DOHH2 (cell line): ENCODE results near the gene CDCA3.
A peak's percentile ranks its signal among the peaks of the same experiment; 100 is the strongest.

ENCODE experiments used
- H3F3A ChIP-seq: fragments of 200-600 bp; sonication (generic), shearing (Covaris generic); 2 replicates; pipeline ENCODE4 v1.6.0; 2016; ENCODE audit warnings: antibody characterized with exemption, mild to moderate bottlenecking; ENCODE audit not compliant: control insufficient read depth, insufficient read depth
- H3K27ac ChIP-seq: fragments of 200-600 bp; sonication (generic); 2 replicates; pipeline ENCODE4 v1.5.1; 2014; ENCODE audit warnings: low read depth, mild to moderate bottlenecking, low read length, moderate library complexity
- H3K27me3 ChIP-seq: fragments of 200-600 bp; sonication (generic); 2 replicates; pipeline ENCODE4 v1.6.1; 2014; ENCODE audit warnings: mild to moderate bottlenecking, low read length, mixed read lengths; ENCODE audit not compliant: control insufficient read depth
- H3K36me3 ChIP-seq: fragments of 200-600 bp; sonication (generic); 2 replicates; pipeline ENCODE4 v1.6.1; 2014; ENCODE audit warnings: mild to moderate bottlenecking, low read length, moderate library complexity, mixed read lengths; ENCODE audit not compliant: control insufficient read depth
- H3K4me1 ChIP-seq: fragments of 200-600 bp; sonication (generic); 2 replicates; pipeline ENCODE4 v1.6.1; 2014; ENCODE audit warnings: mild to moderate bottlenecking, low read length, mixed read lengths; ENCODE audit not compliant: control insufficient read depth
- H3K4me2 ChIP-seq: fragments of 200-600 bp; sonication (generic); 2 replicates; pipeline ENCODE4 v1.6.0; 2014; ENCODE audit warnings: mild to moderate bottlenecking, low read length, moderate library complexity
- H3K4me3 ChIP-seq: fragments of 200-600 bp; sonication (generic); 2 replicates; pipeline ENCODE4 v1.5.1; 2014; ENCODE audit warnings: mild to moderate bottlenecking, low read length, mixed read lengths
- H3K79me2 ChIP-seq: fragments of 200-600 bp; sonication (generic); 2 replicates; pipeline ENCODE4 v1.6.1; 2014; ENCODE audit warnings: mild to moderate bottlenecking, low read length, mixed read lengths; ENCODE audit not compliant: control insufficient read depth
- H3K9me2 ChIP-seq: fragments of 200-600 bp; sonication (generic); replicated peaks from 2 replicates; pipeline ENCODE4 v1.6.1; 2014; ENCODE audit warnings: mild to moderate bottlenecking, low read length, mixed read lengths; ENCODE audit not compliant: control insufficient read depth
- H3K9me3 ChIP-seq: fragments of 200-600 bp; sonication (generic); 2 replicates; pipeline ENCODE4 v1.6.1; 2014; ENCODE audit warnings: antibody characterized with exemption, low read length, mixed read lengths; ENCODE audit not compliant: control insufficient read depth, insufficient read depth
- H4K20me1 ChIP-seq: fragments of 200-600 bp; sonication (generic); 2 replicates; pipeline ENCODE4 v1.6.0; 2014; ENCODE audit warnings: low read depth, mild to moderate bottlenecking, antibody characterized with exemption, low read length, moderate library complexity; ENCODE audit not compliant: control insufficient read depth, insufficient read depth
- EZH2phosphoT487 ChIP-seq: fragments of 200-600 bp; sonication (generic); IDR thresholded peaks from 2 replicates; pipeline ENCODE4 v1.6.1; 2017; ENCODE audit warnings: borderline replicate concordance, mild to moderate bottlenecking, antibody characterized with exemption, low read length, moderate library complexity, mixed read lengths
- TF ChIP-seq, protein P1 (sequence below): fragments of 200-600 bp; sonication (generic); IDR thresholded peaks from one replicate; pipeline ENCODE4 v1.5.1; 2014; ENCODE audit warnings: antibody characterized with exemption, mild to moderate bottlenecking, low read depth, low read length; ENCODE audit not compliant: poor library complexity, severe bottlenecking

The CDCA3 gene

GRCh38 chr12:6822426-6823135 lies 28.5 kb downstream of the CDCA3 start:
- Histone ChIP-seq H3K4me1 (peaks cover 15% of the 10 kb centered on the region), H3K36me3 (no peaks in the 10 kb centered on the region), H3K79me2 (no peaks in the 10 kb centered on the region), H3F3A (no peaks in the 10 kb centered on the region), H3K4me3 (no peak overlapping the region), H3K27ac (no peak overlapping the region), H3K9me3 (no peaks in the 10 kb centered on the region), H3K4me2 (no peak overlapping the region), H3K9me2 (no peaks in the 10 kb centered on the region), H3K27me3 (peaks cover 76% of the 10 kb centered on the region), H4K20me1 (no peaks in the 10 kb centered on the region)
- no peak for TF ChIP-seq EZH2phosphoT487
- TF ChIP-seq, protein P1, sequence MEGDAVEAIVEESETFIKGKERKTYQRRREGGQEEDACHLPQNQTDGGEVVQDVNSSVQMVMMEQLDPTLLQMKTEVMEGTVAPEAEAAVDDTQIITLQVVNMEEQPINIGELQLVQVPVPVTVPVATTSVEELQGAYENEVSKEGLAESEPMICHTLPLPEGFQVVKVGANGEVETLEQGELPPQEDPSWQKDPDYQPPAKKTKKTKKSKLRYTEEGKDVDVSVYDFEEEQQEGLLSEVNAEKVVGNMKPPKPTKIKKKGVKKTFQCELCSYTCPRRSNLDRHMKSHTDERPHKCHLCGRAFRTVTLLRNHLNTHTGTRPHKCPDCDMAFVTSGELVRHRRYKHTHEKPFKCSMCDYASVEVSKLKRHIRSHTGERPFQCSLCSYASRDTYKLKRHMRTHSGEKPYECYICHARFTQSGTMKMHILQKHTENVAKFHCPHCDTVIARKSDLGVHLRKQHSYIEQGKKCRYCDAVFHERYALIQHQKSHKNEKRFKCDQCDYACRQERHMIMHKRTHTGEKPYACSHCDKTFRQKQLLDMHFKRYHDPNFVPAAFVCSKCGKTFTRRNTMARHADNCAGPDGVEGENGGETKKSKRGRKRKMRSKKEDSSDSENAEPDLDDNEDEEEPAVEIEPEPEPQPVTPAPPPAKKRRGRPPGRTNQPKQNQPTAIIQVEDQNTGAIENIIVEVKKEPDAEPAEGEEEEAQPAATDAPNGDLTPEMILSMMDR = no peak

DNA sequence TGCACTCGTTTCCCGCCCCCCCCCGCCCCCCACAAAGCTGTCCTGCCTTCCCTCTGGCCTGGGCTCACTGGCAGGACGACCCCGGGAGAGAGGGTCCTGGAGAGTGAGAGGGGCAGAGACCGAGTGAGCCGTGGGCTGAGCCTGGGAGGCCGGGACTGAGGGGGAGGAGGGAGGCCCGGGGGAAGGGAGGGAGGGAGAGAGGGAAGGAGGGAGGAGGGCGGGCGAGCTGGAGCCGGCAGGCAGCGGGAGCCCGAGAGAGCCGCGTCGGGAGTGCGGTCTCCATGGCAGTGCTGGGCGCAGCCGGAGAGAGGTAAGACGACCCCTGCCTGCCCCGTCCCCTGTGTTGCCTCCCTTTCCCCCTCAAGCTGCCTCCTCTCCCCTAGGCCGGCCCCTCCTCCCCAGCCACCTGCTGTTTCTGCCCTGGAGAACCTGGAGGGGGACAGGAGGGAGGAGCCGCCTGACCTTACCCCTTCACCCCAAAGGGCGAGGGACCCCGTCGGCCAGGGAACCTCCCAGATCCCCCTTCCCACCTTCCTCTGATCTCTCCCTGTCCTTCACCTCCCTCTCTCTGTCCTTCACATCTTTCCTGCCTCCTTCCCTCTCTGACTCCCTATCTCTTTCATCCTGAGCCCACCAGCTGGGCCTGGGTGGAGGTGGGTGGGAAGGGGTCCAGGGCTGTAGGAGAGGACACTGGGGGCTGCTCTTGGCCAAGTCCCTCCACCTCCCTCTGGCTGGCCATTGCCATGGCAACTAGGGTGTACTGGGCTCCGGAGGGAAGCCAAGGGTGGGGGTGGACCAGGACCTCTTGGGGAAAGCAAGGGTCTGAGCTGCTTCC lies 29.3 kb downstream of the CDCA3 start, which contains the start of gene GPR162:
TSS of gene GPR162 (plus strand) at position 231 of the 835 bp plus-strand sequence. CDS start 2,078 bp downstream, outside the sequence.
- Histone ChIP-seq H3K9me2 (no peaks in the 10 kb centered on the region), H3K9me3 (no peaks in the 10 kb centered on the region), H3K27ac (no peak within 1 kb of the TSS), H3K36me3 (no peaks in the 10 kb centered on the region), H3F3A (no peaks in the 10 kb centered on the region), H3K4me1 (peaks cover 10% of the 10 kb centered on the region), H3K4me3 (no peak within 1 kb of the TSS), H3K79me2 (no peaks in the 10 kb centered on the region), H4K20me1 (no peaks in the 10 kb centered on the region), H3K4me2 (peak within 1 kb of the TSS; percentile 25), H3K27me3 (peaks cover 68% of the 10 kb centered on the region)
- TF ChIP-seq EZH2phosphoT487 = no peak
- TF ChIP-seq, protein P1 = no peak

- H3F3A ChIP-seq = no peaks in the 10 kb centered on the region
- H3K27me3 ChIP-seq = peaks cover 52% of the 10 kb centered on the region
- H3K27ac ChIP-seq = no peak overlapping the region
Observed at GRCh38 chr12:6820166-6820565, 30.9 kb downstream of the CDCA3 start.

More at GRCh38 chr12:6820166-6820565, 30.9 kb downstream of the CDCA3 start:
- Histone ChIP-seq H3K79me2 (no peaks in the 10 kb centered on the region), H3K9me3 (no peaks in the 10 kb centered on the region), H3K36me3 (no peaks in the 10 kb centered on the region), H3K4me3 (no peak overlapping the region), H3K4me1 (peaks cover 10% of the 10 kb centered on the region), H4K20me1 (no peaks in the 10 kb centered on the region), H3K4me2 (no peak overlapping the region), H3K9me2 (no peaks in the 10 kb centered on the region)
- TF ChIP-seq, protein P1 = no peak
- TF ChIP-seq EZH2phosphoT487 = no peak
